HG03442 (cell line): Measurements from ENCODE around the gene GON7.
"Not testable (repeated sequence)": the region's sequence is repeated elsewhere in the genome, so short reads cannot be mapped to it uniquely, and the experiment has no call there.

Experiments used
- ATAC-seq: cut with Tn5 transposase; IDR thresholded peaks from one replicate; pipeline ENCODE4 v1.9.1; 2021; ENCODE audit warnings: mild to moderate bottlenecking, moderate library complexity; ENCODE audit not compliant: unreplicated experiment

GON7 gene

GRCh38 chr14:93200553-93200952 lies 6.3 kb downstream of the GON7 start:
- ATAC-seq = no peak

GRCh38 chr14:93199031-93199430 lies 7.8 kb downstream of the GON7 start:
- ATAC-seq = no peak

DNA sequence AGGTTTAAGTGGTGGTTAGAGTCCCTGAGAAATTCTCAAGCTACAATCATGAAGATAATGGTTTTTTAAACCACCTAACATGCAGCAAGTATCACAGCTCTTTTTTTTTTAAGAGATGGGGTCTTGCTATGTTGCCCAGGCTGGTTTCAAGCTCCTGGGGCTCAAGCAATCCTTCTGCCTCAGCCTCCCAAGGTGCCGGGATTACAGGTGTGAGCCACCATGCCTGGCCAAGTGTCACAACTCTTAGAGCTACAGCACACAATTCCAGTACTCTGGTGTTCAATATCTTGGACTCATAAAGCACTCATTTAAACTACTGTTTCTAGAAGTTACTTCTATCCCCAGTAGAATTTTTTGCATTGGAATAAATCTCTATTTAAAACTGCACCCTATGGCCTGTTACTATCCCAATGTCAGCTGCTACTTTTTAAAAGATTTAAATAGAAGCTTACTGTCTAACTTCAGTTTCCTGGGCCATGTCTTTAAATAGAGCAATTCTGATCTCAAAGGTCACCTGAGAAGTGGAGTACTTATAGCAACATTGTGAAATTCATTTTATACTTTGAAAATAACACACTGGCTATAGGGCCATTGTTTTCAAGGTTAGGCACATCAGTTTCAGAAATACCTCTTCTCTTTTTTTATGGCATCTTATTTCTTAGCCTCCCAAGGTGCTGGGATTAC lies 11.4 kb downstream of the GON7 start:
- no peak for ATAC-seq

- ATAC-seq = no peak
Measured at GRCh38 chr14:93186956-93187355, 19.9 kb downstream of the GON7 start.

- no peak for ATAC-seq
Measured at GRCh38 chr14:93186466-93186865, 20.4 kb downstream of the GON7 start.

GRCh38 chr14:93185349-93185720 lies 21.5 kb downstream of the GON7 start:
- no peak for ATAC-seq

- ATAC-seq = peak; percentile 83
Measured at GRCh38 chr14:93184391-93185348, 22.2 kb downstream of the GON7 start, which contains the start of the genes LYSET and MOAP1. TSS of gene LYSET (plus strand) at chr14:93185317. CDS start at chr14:93185406, 89 bp downstream. TSS of gene MOAP1 (minus strand) at chr14:93184897. CDS start at chr14:93184242, 655 bp downstream.

- no peak for ATAC-seq
Measured at GRCh38 chr14:93183596-93184317, 23.1 kb downstream of the GON7 start.

GRCh38 chr14:93175492-93175891 lies 31.4 kb downstream of the GON7 start:
- no peak for ATAC-seq

DNA sequence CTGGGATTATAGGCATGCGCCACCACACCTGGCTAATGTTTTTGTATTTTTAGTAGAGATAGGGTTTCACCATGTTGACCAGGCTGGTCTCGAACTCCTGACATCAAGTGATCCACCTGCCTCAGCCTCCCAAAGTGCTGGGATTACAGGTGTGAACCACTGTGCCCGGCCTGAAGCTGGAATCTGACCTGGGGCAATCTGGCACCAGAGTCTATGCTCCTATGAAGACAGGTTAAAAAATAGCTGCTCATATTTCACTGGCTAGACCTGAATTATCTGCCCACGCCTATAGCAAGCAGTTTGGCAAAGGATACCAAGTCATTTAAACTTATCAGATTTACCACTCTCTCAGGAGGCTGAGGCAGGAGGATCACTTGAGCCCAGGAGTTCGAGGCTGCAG lies 32.1 kb downstream of the GON7 start:
- ATAC-seq = not testable (repeated sequence)

DNA sequence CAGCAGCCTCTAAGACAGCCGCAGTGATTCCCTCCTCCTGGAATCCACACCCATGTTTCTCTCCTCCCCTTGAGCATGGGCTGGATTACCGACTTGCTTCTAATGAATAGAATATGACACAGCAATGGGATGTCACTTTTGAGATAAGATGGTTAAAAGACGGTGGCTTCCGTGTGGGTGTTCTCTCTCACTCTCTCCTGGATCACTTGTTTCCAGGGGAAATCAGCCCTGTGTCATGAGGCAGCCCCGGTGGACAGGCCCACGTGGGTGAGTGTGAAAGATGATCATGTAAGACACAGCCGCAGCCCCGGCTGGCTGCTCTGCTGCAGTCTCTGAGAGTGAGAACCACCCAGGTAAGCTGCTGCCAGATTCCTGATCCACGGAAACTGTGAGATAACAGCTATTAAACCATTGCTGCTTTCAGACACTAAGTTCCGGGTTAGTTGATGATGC lies 32.9 kb downstream of the GON7 start:
- ATAC-seq = no peak

- no peak for ATAC-seq
Measured at GRCh38 chr14:93171376-93171775, 35.5 kb downstream of the GON7 start.

DNA sequence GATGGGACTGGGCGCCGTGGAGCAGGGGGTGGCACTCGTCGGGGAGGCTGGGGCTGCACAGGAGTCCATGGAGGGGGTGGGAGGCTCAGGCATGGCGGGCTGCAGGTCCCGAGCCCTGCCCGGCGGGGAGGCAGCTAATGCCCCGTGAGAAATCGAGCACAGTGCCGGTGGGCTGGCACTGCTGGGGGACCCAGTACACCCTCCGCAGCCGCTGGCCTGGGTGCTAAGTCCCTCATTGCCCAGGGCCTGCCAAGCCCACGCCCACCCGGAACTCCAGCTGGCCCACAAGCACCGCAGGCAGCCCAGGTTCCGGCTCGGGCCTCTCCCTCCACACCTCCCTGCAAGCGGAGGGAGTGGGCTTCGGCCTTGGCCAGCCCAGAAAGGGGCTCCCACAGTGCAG lies 36.7 kb downstream of the GON7 start:
- not testable (repeated sequence) for ATAC-seq

- ATAC-seq = not testable (repeated sequence)
Measured at GRCh38 chr14:93169619-93170018, 37.2 kb downstream of the GON7 start.

- not testable (repeated sequence) for ATAC-seq
Measured at GRCh38 chr14:93168610-93169009, 38.3 kb downstream of the GON7 start.

DNA sequence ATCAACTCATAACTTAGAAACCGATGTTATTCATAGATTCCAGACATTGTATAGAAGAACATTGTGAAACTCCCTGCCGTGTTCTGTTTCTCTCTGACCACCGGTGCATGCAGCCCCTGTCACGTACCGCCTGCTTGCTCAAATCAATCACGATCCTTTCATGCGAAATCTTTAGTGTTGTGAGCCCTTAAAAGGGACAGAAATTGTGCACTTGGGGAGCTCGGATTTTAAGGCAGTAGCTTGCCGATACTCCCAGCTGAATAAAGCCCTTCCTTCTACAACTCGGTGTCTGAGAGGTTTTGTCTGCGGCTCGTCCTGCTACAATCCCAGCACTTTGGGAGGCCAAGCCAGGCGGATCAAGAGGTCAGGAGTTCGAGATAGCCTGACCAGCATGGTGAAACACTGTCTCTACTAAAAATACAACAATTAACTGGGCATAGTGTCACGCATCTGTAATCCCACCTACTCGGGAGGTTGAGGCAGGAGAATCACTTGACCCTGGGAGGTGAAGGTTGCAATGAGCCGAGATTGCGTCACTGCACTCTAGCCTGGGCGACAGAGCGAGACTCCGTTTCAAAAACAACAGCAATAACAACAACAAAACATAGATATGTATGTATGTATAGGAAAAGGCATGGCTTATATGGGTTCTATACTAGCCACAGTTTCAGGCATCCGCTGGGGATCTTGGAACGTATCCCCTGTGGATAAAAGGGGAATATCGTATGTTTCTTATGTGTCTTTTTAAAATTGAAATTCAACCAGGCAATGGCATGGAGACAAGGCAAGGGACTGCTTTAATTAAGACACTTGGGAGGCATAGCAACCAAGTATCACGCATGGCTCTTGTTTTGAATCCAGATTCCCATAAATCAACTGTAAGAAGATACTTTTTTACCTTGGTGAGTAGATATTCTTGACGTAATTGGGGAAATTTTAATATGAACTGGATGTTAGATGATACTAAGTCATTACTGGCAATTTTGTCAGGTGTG lies 41.3 kb downstream of the GON7 start:
- ATAC-seq = not testable (repeated sequence)

GRCh38 chr14:93163564-93163963 lies 43.3 kb downstream of the GON7 start:
- no peak for ATAC-seq

GRCh38 chr14:93161411-93161940 lies 45.4 kb downstream of the GON7 start:
- ATAC-seq = no peak

GRCh38 chr14:93160353-93160801 lies 46.5 kb downstream of the GON7 start:
- ATAC-seq = no peak
